WTC11 (cell line): ENCODE data around the gene RBP5. TPM values are rescaled to one million over a fixed set of nuclear protein-coding genes. Genes with fewer than 3 reads are reported as not detected.

Experiments
- ATAC-seq: fragments of 200-7000 bp; cut with Tn5 transposase; 2 replicates; pipeline ENCODE4 v1.10.0; 2021; ENCODE audit warnings: mild to moderate bottlenecking, moderate library complexity
- CTCF ChIA-PET: fragments of 300-600 bp; sonication (Branson Sonifier 250); formaldehyde crosslinking; loops from one replicate; lab custom pipeline; 2021; ENCODE audit warnings: antibody characterized with exemption; lab: Charles Lee
- POLR2A ChIA-PET: fragments of 350-600 bp; sonication (Branson Sonifier 250); formaldehyde crosslinking; loops from one replicate; lab custom pipeline; 2021; ENCODE audit warnings: antibody characterized with exemption; lab: Charles Lee
- DNase-seq: peaks from one replicate; pipeline ENCODE4 v3.0.0; 2021; ENCODE audit warnings: low spot score
- H3K27ac Mint-ChIP-seq: 2 replicates; pipeline ENCODE4 v1.8.0; 2021; ENCODE audit warnings: mixed read lengths
- H3K27me3 Mint-ChIP-seq: 2 replicates; pipeline ENCODE4 v1.8.0; 2021; ENCODE audit warnings: low read depth, mild to moderate bottlenecking, moderate library complexity, mixed read lengths
- H3K36me3 Mint-ChIP-seq: 2 replicates; pipeline ENCODE4 v1.8.0; 2021; ENCODE audit warnings: mixed read lengths
- H3K4me1 Mint-ChIP-seq: 2 replicates; pipeline ENCODE4 v1.8.0; 2022; ENCODE audit warnings: mixed read lengths
- H3K4me3 Mint-ChIP-seq: 2 replicates; pipeline ENCODE4 v1.8.0; 2021; ENCODE audit warnings: mild to moderate bottlenecking, moderate library complexity, mixed read lengths
- H3K9me3 Mint-ChIP-seq: 2 replicates; pipeline ENCODE4 v1.8.0; 2021; ENCODE audit warnings: mixed read lengths
- CBFB ChIP-seq: sonication (generic); formaldehyde crosslinking; IDR thresholded peaks from 2 replicates; pipeline ENCODE4 v1.8.1; 2022; ENCODE audit warnings: mild to moderate bottlenecking, low read depth, missing genetic modification reagents
- JUN ChIP-seq: sonication (generic); formaldehyde crosslinking; IDR thresholded peaks from 2 replicates; pipeline ENCODE4 v1.8.0; 2023; ENCODE audit warnings: mild to moderate bottlenecking, missing genetic modification reagents
- MLX ChIP-seq: sonication (generic); formaldehyde crosslinking; IDR thresholded peaks from 2 replicates; pipeline ENCODE4 v1.8.1; 2023; ENCODE audit warnings: mild to moderate bottlenecking, missing genetic modification reagents, moderate library complexity
- MXD4 ChIP-seq: fragments of 250-450 bp; sonication (Bioruptor Pico); IDR thresholded peaks from 2 replicates; pipeline ENCODE4 v1.8.0; 2021; ENCODE audit warnings: mild to moderate bottlenecking, moderate library complexity, borderline replicate concordance
- NFE2L1 ChIP-seq: sonication (generic); formaldehyde crosslinking; IDR thresholded peaks from 2 replicates; pipeline ENCODE4 v1.8.1; 2023; ENCODE audit warnings: missing genetic modification reagents
- NFYB ChIP-seq: sonication (generic); formaldehyde crosslinking; conservative IDR thresholded peaks from 2 replicates; pipeline ENCODE4 v1.8.0; 2022; ENCODE audit warnings: low read depth, missing genetic modification reagents
- ZBTB21 ChIP-seq: sonication (generic); formaldehyde crosslinking; IDR thresholded peaks from 2 replicates; pipeline ENCODE4 v1.8.1; 2023; ENCODE audit warnings: mild to moderate bottlenecking, missing genetic modification reagents, borderline replicate concordance
- ZNF121 ChIP-seq: sonication (generic); formaldehyde crosslinking; IDR thresholded peaks from 2 replicates; pipeline ENCODE4 v1.8.0; 2023; ENCODE audit warnings: missing genetic modification reagents
- ZNF416 ChIP-seq: fragments of 250-450 bp; sonication (Bioruptor Pico); IDR thresholded peaks from 2 replicates; pipeline ENCODE4 v1.9.0; 2021; ENCODE audit warnings: mild to moderate bottlenecking, inconsistent platforms
- total RNA-seq: library from RNA; stranded (reverse); gene quantifications from 3 replicates; pipeline ENCODE4 v1.2.3, GENCODE V29; 2021
- TF ChIP-seq, protein P1 (sequence below): fragments of 250-450 bp; sonication (Bioruptor Pico); IDR thresholded peaks from 2 replicates; pipeline ENCODE4 v1.9.0; 2021; ENCODE audit warnings: mild to moderate bottlenecking, borderline replicate concordance
- TF ChIP-seq, protein P2 (sequence below): fragments of 250-450 bp; sonication (Bioruptor Pico); IDR thresholded peaks from 2 replicates; pipeline ENCODE4 v1.9.0; 2021; ENCODE audit warnings: mild to moderate bottlenecking
- TF ChIP-seq, protein P3 (sequence below): sonication (generic); formaldehyde crosslinking; IDR thresholded peaks from 2 replicates; pipeline ENCODE4 v1.8.1; 2022; ENCODE audit warnings: mild to moderate bottlenecking, missing genetic modification reagents, moderate library complexity, borderline replicate concordance
- TF ChIP-seq, protein P4 (sequence below): sonication (generic); formaldehyde crosslinking; IDR thresholded peaks from 2 replicates; pipeline ENCODE4 v1.8.0; 2022; ENCODE audit warnings: mild to moderate bottlenecking, missing genetic modification reagents

RBP5 gene
- total RNA-seq, 1 experiment from 2014 or later: 4.1 TPM

DNA sequence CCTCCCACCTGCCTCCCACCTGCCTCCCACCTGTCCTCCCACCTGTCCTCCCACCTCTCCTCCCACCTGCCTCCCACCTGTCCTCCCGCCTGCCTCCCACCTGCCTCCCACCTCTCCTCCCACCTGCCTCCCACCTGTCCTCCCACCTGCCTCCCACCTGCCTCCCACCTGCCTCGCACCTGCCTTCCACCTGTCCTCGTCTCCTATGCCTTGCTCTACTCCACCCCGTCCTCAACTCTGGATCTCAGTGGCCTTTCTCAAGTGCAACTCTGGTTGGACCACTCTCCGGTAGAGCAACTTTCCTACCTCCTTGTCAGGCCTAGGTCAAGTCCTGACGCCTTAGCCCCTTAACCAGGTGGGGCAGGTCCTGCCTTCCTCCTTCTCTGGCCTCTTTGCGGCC, 31.5 kb upstream of the RBP5 start (continued):
- TF ChIP-seq, protein P1, sequence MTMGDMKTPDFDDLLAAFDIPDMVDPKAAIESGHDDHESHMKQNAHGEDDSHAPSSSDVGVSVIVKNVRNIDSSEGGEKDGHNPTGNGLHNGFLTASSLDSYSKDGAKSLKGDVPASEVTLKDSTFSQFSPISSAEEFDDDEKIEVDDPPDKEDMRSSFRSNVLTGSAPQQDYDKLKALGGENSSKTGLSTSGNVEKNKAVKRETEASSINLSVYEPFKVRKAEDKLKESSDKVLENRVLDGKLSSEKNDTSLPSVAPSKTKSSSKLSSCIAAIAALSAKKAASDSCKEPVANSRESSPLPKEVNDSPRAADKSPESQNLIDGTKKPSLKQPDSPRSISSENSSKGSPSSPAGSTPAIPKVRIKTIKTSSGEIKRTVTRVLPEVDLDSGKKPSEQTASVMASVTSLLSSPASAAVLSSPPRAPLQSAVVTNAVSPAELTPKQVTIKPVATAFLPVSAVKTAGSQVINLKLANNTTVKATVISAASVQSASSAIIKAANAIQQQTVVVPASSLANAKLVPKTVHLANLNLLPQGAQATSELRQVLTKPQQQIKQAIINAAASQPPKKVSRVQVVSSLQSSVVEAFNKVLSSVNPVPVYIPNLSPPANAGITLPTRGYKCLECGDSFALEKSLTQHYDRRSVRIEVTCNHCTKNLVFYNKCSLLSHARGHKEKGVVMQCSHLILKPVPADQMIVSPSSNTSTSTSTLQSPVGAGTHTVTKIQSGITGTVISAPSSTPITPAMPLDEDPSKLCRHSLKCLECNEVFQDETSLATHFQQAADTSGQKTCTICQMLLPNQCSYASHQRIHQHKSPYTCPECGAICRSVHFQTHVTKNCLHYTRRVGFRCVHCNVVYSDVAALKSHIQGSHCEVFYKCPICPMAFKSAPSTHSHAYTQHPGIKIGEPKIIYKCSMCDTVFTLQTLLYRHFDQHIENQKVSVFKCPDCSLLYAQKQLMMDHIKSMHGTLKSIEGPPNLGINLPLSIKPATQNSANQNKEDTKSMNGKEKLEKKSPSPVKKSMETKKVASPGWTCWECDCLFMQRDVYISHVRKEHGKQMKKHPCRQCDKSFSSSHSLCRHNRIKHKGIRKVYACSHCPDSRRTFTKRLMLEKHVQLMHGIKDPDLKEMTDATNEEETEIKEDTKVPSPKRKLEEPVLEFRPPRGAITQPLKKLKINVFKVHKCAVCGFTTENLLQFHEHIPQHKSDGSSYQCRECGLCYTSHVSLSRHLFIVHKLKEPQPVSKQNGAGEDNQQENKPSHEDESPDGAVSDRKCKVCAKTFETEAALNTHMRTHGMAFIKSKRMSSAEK (CRISPR knock-in tag): no peak
- TF ChIP-seq, protein P2, sequence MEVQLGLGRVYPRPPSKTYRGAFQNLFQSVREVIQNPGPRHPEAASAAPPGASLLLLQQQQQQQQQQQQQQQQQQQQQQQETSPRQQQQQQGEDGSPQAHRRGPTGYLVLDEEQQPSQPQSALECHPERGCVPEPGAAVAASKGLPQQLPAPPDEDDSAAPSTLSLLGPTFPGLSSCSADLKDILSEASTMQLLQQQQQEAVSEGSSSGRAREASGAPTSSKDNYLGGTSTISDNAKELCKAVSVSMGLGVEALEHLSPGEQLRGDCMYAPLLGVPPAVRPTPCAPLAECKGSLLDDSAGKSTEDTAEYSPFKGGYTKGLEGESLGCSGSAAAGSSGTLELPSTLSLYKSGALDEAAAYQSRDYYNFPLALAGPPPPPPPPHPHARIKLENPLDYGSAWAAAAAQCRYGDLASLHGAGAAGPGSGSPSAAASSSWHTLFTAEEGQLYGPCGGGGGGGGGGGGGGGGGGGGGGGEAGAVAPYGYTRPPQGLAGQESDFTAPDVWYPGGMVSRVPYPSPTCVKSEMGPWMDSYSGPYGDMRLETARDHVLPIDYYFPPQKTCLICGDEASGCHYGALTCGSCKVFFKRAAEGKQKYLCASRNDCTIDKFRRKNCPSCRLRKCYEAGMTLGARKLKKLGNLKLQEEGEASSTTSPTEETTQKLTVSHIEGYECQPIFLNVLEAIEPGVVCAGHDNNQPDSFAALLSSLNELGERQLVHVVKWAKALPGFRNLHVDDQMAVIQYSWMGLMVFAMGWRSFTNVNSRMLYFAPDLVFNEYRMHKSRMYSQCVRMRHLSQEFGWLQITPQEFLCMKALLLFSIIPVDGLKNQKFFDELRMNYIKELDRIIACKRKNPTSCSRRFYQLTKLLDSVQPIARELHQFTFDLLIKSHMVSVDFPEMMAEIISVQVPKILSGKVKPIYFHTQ: no peak
- TF ChIP-seq, protein P3, sequence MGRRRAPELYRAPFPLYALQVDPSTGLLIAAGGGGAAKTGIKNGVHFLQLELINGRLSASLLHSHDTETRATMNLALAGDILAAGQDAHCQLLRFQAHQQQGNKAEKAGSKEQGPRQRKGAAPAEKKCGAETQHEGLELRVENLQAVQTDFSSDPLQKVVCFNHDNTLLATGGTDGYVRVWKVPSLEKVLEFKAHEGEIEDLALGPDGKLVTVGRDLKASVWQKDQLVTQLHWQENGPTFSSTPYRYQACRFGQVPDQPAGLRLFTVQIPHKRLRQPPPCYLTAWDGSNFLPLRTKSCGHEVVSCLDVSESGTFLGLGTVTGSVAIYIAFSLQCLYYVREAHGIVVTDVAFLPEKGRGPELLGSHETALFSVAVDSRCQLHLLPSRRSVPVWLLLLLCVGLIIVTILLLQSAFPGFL (CRISPR knock-in tag): no peak

DNA sequence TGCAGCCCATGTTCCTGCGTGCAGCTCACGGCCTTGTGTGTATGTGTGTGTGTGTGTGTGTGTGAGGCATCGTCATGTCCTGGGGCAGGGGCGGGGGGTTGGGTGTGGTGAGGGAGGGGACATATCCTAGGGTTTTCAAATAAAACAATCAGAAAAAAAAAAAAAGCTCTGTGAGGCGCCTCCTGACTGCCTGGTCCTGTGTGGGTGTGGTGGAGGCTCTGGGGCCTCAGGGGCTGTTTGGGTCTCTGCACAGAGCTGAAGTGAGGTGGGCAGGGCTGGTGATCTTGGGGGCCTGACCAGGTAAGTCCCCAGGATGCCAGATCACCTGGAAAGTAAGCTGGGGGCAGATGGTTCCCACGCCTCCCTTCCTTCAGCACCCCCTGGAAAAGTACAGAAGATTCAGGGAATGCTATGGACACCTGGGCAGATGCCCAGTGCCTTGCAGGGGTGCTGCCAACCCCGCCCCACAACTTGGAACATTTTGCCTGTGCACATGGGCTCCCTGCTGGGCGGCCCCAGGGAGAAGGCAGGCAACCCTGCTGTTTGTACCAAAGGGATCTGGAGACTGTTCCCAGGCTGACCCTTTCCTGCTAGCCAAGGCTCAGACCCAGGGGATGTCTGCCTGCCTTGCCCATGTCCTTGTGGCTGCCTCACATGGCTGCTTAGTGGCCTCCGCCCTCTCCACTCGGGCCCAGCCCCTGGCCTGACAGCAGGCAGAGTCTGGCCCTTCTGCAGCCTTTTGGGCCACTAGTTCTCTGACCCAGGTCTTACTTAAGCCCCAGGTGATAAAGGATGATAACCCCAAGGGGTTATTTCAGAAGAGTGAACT, 30.3 kb upstream of the RBP5 start:
- ChIA-PET CTCF (interaction anchor here (0.7 to 1.3 kb wide), 2 partner anchors 17 to 50 kb away, joined by 4 to 5 read pairs; partner anchors contain the start of gene C1RL), POLR2A (no interaction called here)
- Mint-ChIP-seq H3K27ac (no peak overlapping the region), H3K36me3 (0 out of 2 replicates have a peak, but pooled peaks cover 2% of the 10 kb centered on the region), H3K4me1 (peaks cover 4% of the 10 kb centered on the region; the same call in 1 of the 2 replicates), H3K4me3 (no peak overlapping the region), H3K27me3 (peaks cover 24% of the 10 kb centered on the region), H3K9me3 (peaks cover 5% of the 10 kb centered on the region; the same call in 1 of the 2 replicates)
- DNase-seq (no peak), ATAC-seq (no peak)
- no peak for TF ChIP-seq MLX (CRISPR knock-in tag)
- TF ChIP-seq JUN: no peak
- no peak for TF ChIP-seq ZBTB21 (CRISPR knock-in tag)
- no peak for TF ChIP-seq ZNF416 (CRISPR knock-in tag)
- TF ChIP-seq, protein P4, sequence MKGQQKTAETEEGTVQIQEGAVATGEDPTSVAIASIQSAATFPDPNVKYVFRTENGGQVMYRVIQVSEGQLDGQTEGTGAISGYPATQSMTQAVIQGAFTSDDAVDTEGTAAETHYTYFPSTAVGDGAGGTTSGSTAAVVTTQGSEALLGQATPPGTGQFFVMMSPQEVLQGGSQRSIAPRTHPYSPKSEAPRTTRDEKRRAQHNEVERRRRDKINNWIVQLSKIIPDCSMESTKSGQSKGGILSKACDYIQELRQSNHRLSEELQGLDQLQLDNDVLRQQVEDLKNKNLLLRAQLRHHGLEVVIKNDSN (CRISPR knock-in tag): no peak
- TF ChIP-seq MXD4 (CRISPR knock-in tag): no peak
- TF ChIP-seq ZNF121 (CRISPR knock-in tag): no peak
- no peak for TF ChIP-seq CBFB
- no peak for TF ChIP-seq NFE2L1 (CRISPR knock-in tag)
- no peak for TF ChIP-seq NFYB
